HepG2 (cell line): ENCODE results near the gene SLC36A3. TPM values are rescaled to one million over a fixed set of nuclear protein-coding genes. Genes with fewer than 3 reads are reported as not detected.

Source experiments
- CBFB ChIP-seq: sonication (generic); formaldehyde crosslinking; IDR thresholded peaks from 2 replicates; pipeline ENCODE4 v1.4.0; 2020; ENCODE audit warnings: missing genetic modification reagents
- HOXD1 ChIP-seq: sonication (generic); formaldehyde crosslinking; IDR thresholded peaks from 2 replicates; pipeline ENCODE4 v1.5.0; 2020; ENCODE audit warnings: missing genetic modification reagents
- MAFF ChIP-seq: IDR thresholded peaks from 2 replicates; pipeline ENCODE4 v1.6.1; 2011; ENCODE audit warnings: low read depth, low read length, improper control_type of control experiment
- SNAPC2 ChIP-seq: sonication (generic); formaldehyde crosslinking; IDR thresholded peaks from 2 replicates; pipeline ENCODE4 v1.8.1; 2022; ENCODE audit warnings: mild to moderate bottlenecking, missing genetic modification reagents
- ZEB1 ChIP-seq: IDR thresholded peaks from 2 replicates; pipeline ENCODE4 v1.6.1; 2012; ENCODE audit warnings: mild to moderate bottlenecking, low read depth, inconsistent platforms; ENCODE audit not compliant: insufficient replicate concordance
- ZKSCAN5 ChIP-seq: sonication (generic); formaldehyde crosslinking; IDR thresholded peaks from 2 replicates; pipeline ENCODE4 v1.5.1; 2020; ENCODE audit warnings: mild to moderate bottlenecking, missing genetic modification reagents
- ZNF326 ChIP-seq: sonication (generic); formaldehyde crosslinking; IDR thresholded peaks from 2 replicates; pipeline ENCODE4 v1.4.0; 2020; ENCODE audit warnings: missing genetic modification reagents, borderline replicate concordance
- ZNF335 ChIP-seq: sonication (generic); formaldehyde crosslinking; IDR thresholded peaks from 2 replicates; pipeline ENCODE4 v1.4.0; 2020; ENCODE audit warnings: missing genetic modification reagents
- ZNF382 ChIP-seq: sonication (generic); formaldehyde crosslinking; IDR thresholded peaks from 2 replicates; pipeline ENCODE4 v1.5.0; 2020; ENCODE audit warnings: missing genetic modification reagents, mild to moderate bottlenecking, borderline replicate concordance
- ZNF460 ChIP-seq: sonication (generic); formaldehyde crosslinking; IDR thresholded peaks from 2 replicates; pipeline ENCODE4 v1.5.1; 2020; ENCODE audit warnings: missing genetic modification reagents, mild to moderate bottlenecking, borderline replicate concordance
- ZNF614 ChIP-seq: IDR thresholded peaks from 2 replicates; pipeline ENCODE4 v1.6.1; 2018; ENCODE audit warnings: missing biosample characterization, missing genetic modification reagents, inconsistent platforms, borderline replicate concordance
- ZNF7 ChIP-seq: IDR thresholded peaks from 2 replicates; pipeline ENCODE4 v1.6.1; 2016; ENCODE audit warnings: missing biosample characterization, missing genetic modification reagents
- ZNF841 ChIP-seq: sonication (generic); formaldehyde crosslinking; IDR thresholded peaks from 2 replicates; pipeline ENCODE4 v1.8.1; 2023; ENCODE audit warnings: missing genetic modification reagents, borderline replicate concordance
- polyA plus RNA-seq, 8 experiments: library from polyadenylated mRNA; depleted of rRNA in 3 of 8; stranded (reverse) in 7 of 8; unstranded in 1 of 8; fragments of >200 nt; fragmentation: Illumina TruSeq in 4 of 8; extraction: Trizol in 4 of 8; gene quantifications; 2 replicates each; pipeline versions ENCODE4 v1.2.1 to v1.2.3, GENCODE V29; 2011 to 2016; ENCODE audit warnings: low read depth in 4 of 8, missing spikeins in 1 of 8, mixed read lengths in 1 of 8; ENCODE audit not compliant: insufficient read depth in 1 of 8
- total RNA-seq, 5 experiments: library from RNA; depleted of rRNA; stranded (reverse); fragments of >200 nt; fragmentation: Illumina TruSeq; extraction: Trizol; gene quantifications; 2 replicates each; pipeline ENCODE4 v1.2.3, GENCODE V29; 2016; ENCODE audit warnings: low read depth in 1 of 5
- TF ChIP-seq, protein P1 (sequence below): sonication (generic); formaldehyde crosslinking; IDR thresholded peaks from 2 replicates; pipeline ENCODE4 v1.5.0; 2020; ENCODE audit warnings: mild to moderate bottlenecking, missing genetic modification reagents
- TF ChIP-seq, protein P2 (sequence below): sonication (generic); formaldehyde crosslinking; IDR thresholded peaks from 2 replicates; pipeline ENCODE4 v1.8.0; 2022; ENCODE audit warnings: mild to moderate bottlenecking, missing genetic modification reagents
- TF ChIP-seq, protein P3 (sequence below): fragments of 450-650 bp; IDR thresholded peaks from 2 replicates; pipeline ENCODE4 v1.6.1; 2016
- TF ChIP-seq, protein P4 (sequence below): sonication (generic); formaldehyde crosslinking; IDR thresholded peaks from 2 replicates; pipeline ENCODE4 v1.8.1; 2023; ENCODE audit warnings: mild to moderate bottlenecking, missing genetic modification reagents
- TF ChIP-seq, protein P5 (sequence below): sonication (generic); formaldehyde crosslinking; conservative IDR thresholded peaks from 2 replicates; pipeline ENCODE4 v1.8.1; 2023; ENCODE audit warnings: missing genetic modification reagents
- TF ChIP-seq, protein P6 (sequence below): sonication (generic); formaldehyde crosslinking; IDR thresholded peaks from 2 replicates; pipeline ENCODE4 v1.9.0; 2022; ENCODE audit warnings: missing genetic modification reagents, mild to moderate bottlenecking, borderline replicate concordance

The SLC36A3 gene
- total and polyA plus RNA-seq, 2 of the 13 experiments (the other 11 are each of a cell fraction or from before 2014, with no cell fraction given), result not detected

DNA sequence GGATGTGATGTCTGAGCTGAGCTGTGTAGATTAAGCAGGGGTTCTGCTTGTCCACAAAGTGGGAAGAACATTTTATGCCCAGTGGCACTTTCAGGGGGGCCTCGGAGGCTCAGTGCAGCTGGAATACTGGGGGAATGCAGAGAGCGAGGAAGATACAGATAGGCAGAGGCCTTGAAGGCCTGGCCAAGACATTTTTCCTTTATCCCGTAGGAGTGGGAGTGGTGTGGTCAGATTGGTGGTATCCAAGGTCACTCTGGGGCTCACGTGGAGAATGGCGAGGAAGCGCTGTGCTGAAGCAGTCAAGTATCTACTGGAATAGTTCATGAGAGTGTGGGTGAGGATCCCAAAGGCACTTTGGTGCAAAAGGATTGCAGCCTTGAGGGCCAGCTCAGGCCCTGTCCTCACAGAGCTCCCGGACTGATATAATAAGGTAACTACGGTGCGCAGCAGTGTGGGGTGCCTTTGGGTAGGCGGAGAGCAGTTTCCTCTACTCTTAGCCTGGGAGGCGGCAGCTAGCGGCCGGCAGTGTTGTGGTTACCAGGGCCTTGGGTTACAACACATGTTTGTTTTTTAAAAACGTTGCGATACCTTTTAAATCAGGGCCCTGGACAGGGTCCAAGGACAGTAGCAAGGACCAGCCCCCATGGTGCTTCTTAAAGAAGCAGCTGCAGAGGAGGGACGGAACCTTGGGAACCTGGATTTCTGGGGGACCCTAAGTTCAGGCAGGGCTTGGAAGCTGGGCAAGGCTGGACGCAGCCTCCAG, 68.9 kb downstream of the SLC36A3 start (continued):
- TF ChIP-seq ZNF335 (CRISPR knock-in tag), result no peak
- no peak for TF ChIP-seq ZNF614 (CRISPR knock-in tag)
- no peak for TF ChIP-seq MAFF
- TF ChIP-seq, protein P1, sequence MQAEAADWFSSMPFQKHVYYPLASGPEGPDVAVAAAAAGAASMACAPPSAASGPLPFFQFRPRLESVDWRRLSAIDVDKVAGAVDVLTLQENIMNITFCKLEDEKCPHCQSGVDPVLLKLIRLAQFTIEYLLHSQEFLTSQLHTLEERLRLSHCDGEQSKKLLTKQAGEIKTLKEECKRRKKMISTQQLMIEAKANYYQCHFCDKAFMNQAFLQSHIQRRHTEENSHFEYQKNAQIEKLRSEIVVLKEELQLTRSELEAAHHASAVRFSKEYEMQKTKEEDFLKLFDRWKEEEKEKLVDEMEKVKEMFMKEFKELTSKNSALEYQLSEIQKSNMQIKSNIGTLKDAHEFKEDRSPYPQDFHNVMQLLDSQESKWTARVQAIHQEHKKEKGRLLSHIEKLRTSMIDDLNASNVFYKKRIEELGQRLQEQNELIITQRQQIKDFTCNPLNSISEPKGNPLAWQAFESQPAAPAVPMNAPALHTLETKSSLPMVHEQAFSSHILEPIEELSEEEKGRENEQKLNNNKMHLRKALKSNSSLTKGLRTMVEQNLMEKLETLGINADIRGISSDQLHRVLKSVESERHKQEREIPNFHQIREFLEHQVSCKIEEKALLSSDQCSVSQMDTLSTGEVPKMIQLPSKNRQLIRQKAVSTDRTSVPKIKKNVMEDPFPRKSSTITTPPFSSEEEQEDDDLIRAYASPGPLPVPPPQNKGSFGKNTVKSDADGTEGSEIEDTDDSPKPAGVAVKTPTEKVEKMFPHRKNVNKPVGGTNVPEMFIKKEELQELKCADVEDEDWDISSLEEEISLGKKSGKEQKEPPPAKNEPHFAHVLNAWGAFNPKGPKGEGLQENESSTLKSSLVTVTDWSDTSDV (CRISPR knock-in tag), result no peak
- TF ChIP-seq, protein P2, sequence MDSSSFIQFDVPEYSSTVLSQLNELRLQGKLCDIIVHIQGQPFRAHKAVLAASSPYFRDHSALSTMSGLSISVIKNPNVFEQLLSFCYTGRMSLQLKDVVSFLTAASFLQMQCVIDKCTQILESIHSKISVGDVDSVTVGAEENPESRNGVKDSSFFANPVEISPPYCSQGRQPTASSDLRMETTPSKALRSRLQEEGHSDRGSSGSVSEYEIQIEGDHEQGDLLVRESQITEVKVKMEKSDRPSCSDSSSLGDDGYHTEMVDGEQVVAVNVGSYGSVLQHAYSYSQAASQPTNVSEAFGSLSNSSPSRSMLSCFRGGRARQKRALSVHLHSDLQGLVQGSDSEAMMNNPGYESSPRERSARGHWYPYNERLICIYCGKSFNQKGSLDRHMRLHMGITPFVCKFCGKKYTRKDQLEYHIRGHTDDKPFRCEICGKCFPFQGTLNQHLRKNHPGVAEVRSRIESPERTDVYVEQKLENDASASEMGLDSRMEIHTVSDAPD (CRISPR knock-in tag), result no peak
- TF ChIP-seq ZNF460 (CRISPR knock-in tag), result no peak
- TF ChIP-seq ZNF382 (CRISPR knock-in tag), result no peak
- no peak for TF ChIP-seq SNAPC2 (CRISPR knock-in tag)
- TF ChIP-seq, protein P3, sequence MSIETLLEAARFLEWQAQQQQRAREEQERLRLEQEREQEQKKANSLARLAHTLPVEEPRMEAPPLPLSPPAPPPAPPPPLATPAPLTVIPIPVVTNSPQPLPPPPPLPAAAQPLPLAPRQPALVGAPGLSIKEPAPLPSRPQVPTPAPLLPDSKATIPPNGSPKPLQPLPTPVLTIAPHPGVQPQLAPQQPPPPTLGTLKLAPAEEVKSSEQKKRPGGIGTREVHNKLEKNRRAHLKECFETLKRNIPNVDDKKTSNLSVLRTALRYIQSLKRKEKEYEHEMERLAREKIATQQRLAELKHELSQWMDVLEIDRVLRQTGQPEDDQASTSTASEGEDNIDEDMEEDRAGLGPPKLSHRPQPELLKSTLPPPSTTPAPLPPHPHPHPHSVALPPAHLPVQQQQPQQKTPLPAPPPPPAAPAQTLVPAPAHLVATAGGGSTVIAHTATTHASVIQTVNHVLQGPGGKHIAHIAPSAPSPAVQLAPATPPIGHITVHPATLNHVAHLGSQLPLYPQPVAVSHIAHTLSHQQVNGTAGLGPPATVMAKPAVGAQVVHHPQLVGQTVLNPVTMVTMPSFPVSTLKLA, result no peak
- TF ChIP-seq ZNF841 (CRISPR knock-in tag), result no peak
- TF ChIP-seq, protein P4, sequence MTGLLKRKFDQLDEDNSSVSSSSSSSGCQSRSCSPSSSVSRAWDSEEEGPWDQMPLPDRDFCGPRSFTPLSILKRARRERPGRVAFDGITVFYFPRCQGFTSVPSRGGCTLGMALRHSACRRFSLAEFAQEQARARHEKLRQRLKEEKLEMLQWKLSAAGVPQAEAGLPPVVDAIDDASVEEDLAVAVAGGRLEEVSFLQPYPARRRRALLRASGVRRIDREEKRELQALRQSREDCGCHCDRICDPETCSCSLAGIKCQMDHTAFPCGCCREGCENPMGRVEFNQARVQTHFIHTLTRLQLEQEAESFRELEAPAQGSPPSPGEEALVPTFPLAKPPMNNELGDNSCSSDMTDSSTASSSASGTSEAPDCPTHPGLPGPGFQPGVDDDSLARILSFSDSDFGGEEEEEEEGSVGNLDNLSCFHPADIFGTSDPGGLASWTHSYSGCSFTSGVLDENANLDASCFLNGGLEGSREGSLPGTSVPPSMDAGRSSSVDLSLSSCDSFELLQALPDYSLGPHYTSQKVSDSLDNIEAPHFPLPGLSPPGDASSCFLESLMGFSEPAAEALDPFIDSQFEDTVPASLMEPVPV (CRISPR knock-in tag), result no peak
- TF ChIP-seq ZNF7 (CRISPR knock-in tag), result no peak
- TF ChIP-seq, protein P5, sequence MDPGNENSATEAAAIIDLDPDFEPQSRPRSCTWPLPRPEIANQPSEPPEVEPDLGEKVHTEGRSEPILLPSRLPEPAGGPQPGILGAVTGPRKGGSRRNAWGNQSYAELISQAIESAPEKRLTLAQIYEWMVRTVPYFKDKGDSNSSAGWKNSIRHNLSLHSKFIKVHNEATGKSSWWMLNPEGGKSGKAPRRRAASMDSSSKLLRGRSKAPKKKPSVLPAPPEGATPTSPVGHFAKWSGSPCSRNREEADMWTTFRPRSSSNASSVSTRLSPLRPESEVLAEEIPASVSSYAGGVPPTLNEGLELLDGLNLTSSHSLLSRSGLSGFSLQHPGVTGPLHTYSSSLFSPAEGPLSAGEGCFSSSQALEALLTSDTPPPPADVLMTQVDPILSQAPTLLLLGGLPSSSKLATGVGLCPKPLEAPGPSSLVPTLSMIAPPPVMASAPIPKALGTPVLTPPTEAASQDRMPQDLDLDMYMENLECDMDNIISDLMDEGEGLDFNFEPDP (CRISPR knock-in tag), result no peak
- no peak for TF ChIP-seq ZEB1
- TF ChIP-seq, protein P6, sequence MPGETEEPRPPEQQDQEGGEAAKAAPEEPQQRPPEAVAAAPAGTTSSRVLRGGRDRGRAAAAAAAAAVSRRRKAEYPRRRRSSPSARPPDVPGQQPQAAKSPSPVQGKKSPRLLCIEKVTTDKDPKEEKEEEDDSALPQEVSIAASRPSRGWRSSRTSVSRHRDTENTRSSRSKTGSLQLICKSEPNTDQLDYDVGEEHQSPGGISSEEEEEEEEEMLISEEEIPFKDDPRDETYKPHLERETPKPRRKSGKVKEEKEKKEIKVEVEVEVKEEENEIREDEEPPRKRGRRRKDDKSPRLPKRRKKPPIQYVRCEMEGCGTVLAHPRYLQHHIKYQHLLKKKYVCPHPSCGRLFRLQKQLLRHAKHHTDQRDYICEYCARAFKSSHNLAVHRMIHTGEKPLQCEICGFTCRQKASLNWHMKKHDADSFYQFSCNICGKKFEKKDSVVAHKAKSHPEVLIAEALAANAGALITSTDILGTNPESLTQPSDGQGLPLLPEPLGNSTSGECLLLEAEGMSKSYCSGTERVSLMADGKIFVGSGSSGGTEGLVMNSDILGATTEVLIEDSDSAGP (CRISPR knock-in tag), result peak; percentile 99
- TF ChIP-seq ZNF326, result no peak
- TF ChIP-seq HOXD1 (CRISPR knock-in tag), result no peak; the same call in 1 of the 2 replicates
- TF ChIP-seq ZKSCAN5 (CRISPR knock-in tag), result no peak
- peak; percentile 96 for TF ChIP-seq CBFB (CRISPR knock-in tag)
